Astrocyte (in vitro differentiated cells and primary cell): ENCODE results near the gene IQGAP2.

Experiments used
- CTCF ChIP-seq: IDR thresholded peaks from 2 replicates; pipeline ENCODE4 v1.5.1; 2011; ENCODE audit warnings: low read depth, mild to moderate bottlenecking, inconsistent platforms, low read length, moderate library complexity; ENCODE audit not compliant: insufficient read depth
- EZH2 ChIP-seq: IDR thresholded peaks from 2 replicates; pipeline ENCODE4 v1.6.1; 2012; ENCODE audit warnings: mild to moderate bottlenecking, low read length, inconsistent platforms; ENCODE audit not compliant: insufficient read depth

DNA sequence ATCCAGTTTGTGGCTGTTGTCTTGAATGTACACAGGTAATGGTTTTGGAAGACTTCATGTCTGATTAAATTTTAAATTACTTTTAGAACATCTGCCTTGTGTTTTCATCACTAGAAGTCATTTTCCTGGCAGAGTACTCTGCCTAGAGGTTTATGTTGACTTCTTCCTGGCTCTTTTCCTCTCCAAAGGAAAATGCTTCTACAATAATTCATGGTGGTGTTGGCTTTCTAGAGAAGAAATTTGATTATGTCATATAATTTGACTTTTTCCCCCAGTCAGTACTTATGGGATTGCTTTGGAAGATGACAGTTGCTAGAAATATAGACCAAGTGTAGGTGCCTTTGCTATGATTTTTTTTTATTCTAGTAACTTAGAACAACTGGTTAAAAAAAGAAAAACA, 173.4 kb downstream of the IQGAP2 start:
- TF ChIP-seq CTCF, result no peak
- TF ChIP-seq EZH2, result no peak
